Mesothelial cell of epicardium (in vitro differentiated cells): ENCODE results near the gene RPTN. TPM values are rescaled to one million over a fixed set of nuclear protein-coding genes. Genes with fewer than 3 reads are reported as not detected.

Experiments
- DNase-seq, 2 experiments: peaks; one replicate each; pipeline ENCODE4 v3.0.0; 2021; ENCODE audit warnings: low spot score in 2 of 2; ENCODE audit not compliant: unreplicated experiment in 2 of 2
- H3K27ac Mint-ChIP-seq: 2 replicates; pipeline ENCODE4 v1.8.0; 2021; ENCODE audit warnings: mixed read lengths
- H3K27me3 Mint-ChIP-seq: 2 replicates; pipeline ENCODE4 v1.8.0; 2021; ENCODE audit warnings: low read depth, mixed read lengths
- H3K36me3 Mint-ChIP-seq: 2 replicates; pipeline ENCODE4 v1.8.0; 2021; ENCODE audit warnings: mixed read lengths
- H3K4me1 Mint-ChIP-seq: 2 replicates; pipeline ENCODE4 v1.8.0; 2021; ENCODE audit warnings: mixed read lengths
- H3K4me3 Mint-ChIP-seq: 2 replicates; pipeline ENCODE4 v1.8.0; 2021; ENCODE audit warnings: mild to moderate bottlenecking, moderate library complexity, mixed read lengths
- H3K9me3 Mint-ChIP-seq: 2 replicates; pipeline ENCODE4 v1.8.0; 2021; ENCODE audit warnings: mixed read lengths
- CTCF ChIP-seq: fragments of 200-600 bp; sonication (generic); IDR thresholded peaks from one replicate; pipeline ENCODE4 v1.5.0; 2021; ENCODE audit warnings: antibody characterized with exemption; ENCODE audit not compliant: unreplicated experiment
- total RNA-seq: library from RNA; stranded (reverse); gene quantifications from 3 replicates; pipeline ENCODE4 v1.2.1, GENCODE V29; 2021

RPTN gene
- total RNA-seq, 1 donor from 2014 or later: not detected

GRCh38 chr1:152112885-152113432 lies 46.1 kb downstream of the RPTN start:
- peaks cover 15% of the 10 kb centered on the region for H3K9me3 Mint-ChIP-seq
- no peak for DNase-seq
- H3K4me1 Mint-ChIP-seq: no peaks in the 10 kb centered on the region
- H3K4me3 Mint-ChIP-seq: no peak overlapping the region
- peaks cover 4% of the 10 kb centered on the region for H3K27me3 Mint-ChIP-seq
- TF ChIP-seq CTCF: no peak
- no peak overlapping the region for H3K27ac Mint-ChIP-seq
- no peaks in the 10 kb centered on the region for H3K36me3 Mint-ChIP-seq

GRCh38 chr1:152112101-152112884 lies 46.7 kb downstream of the RPTN start:
- Mint-ChIP-seq H3K4me3 (no peak overlapping the region), H3K27ac (no peak overlapping the region), H3K27me3 (peaks cover 4% of the 10 kb centered on the region), H3K4me1 (no peaks in the 10 kb centered on the region), H3K36me3 (no peaks in the 10 kb centered on the region), H3K9me3 (peaks cover 17% of the 10 kb centered on the region)
- no peak for DNase-seq
- TF ChIP-seq CTCF: no peak

GRCh38 chr1:152111515-152111968 lies 47.5 kb downstream of the RPTN start:
- H3K4me3 Mint-ChIP-seq: no peak overlapping the region
- no peak for DNase-seq
- TF ChIP-seq CTCF: no peak
- H3K36me3 Mint-ChIP-seq: no peaks in the 10 kb centered on the region
- no peaks in the 10 kb centered on the region for H3K4me1 Mint-ChIP-seq
- H3K9me3 Mint-ChIP-seq: peaks cover 13% of the 10 kb centered on the region
- H3K27ac Mint-ChIP-seq: no peak overlapping the region
- peaks cover 4% of the 10 kb centered on the region for H3K27me3 Mint-ChIP-seq

GRCh38 chr1:152110860-152111514 lies 48.0 kb downstream of the RPTN start:
- Mint-ChIP-seq H3K36me3 (no peaks in the 10 kb centered on the region), H3K27ac (no peak overlapping the region), H3K27me3 (peaks cover 1% of the 10 kb centered on the region), H3K4me1 (no peaks in the 10 kb centered on the region), H3K9me3 (peaks cover 7% of the 10 kb centered on the region), H3K4me3 (no peak overlapping the region)
- DNase-seq: no peak
- no peak for TF ChIP-seq CTCF

GRCh38 chr1:152110365-152110859 lies 48.6 kb downstream of the RPTN start:
- H3K27ac Mint-ChIP-seq: no peak overlapping the region
- peaks cover 5% of the 10 kb centered on the region for H3K9me3 Mint-ChIP-seq
- no peak for TF ChIP-seq CTCF
- no peak for DNase-seq
- H3K4me3 Mint-ChIP-seq: no peak overlapping the region
- H3K27me3 Mint-ChIP-seq: peaks cover 3% of the 10 kb centered on the region
- no peaks in the 10 kb centered on the region for H3K36me3 Mint-ChIP-seq
- H3K4me1 Mint-ChIP-seq: no peaks in the 10 kb centered on the region
